Loucy (cell line): Measurements from ENCODE around the gene SLC19A1.
"Not testable (repeated sequence)": the region's sequence is repeated elsewhere in the genome, so short reads cannot be mapped to it uniquely, and the experiment has no call there.

Experiments used
- H2AFZ ChIP-seq: fragments of 200-600 bp; sonication (generic); 2 replicates; pipeline ENCODE4 v1.6.0; 2016; ENCODE audit warnings: antibody characterized with exemption, mild to moderate bottlenecking, low read length, moderate library complexity
- H3F3A ChIP-seq: fragments of 200-600 bp; 2 replicates; pipeline ENCODE4 v1.6.0; 2016; ENCODE audit warnings: antibody characterized with exemption, low read depth, mild to moderate bottlenecking
- H3K27me3 ChIP-seq: fragments of 200-600 bp; sonication (generic); 2 replicates; pipeline ENCODE4 v1.6.1; 2014; ENCODE audit warnings: low read length, mild to moderate bottlenecking; ENCODE audit not compliant: insufficient read depth, poor library complexity, severe bottlenecking
- H3K36me3 ChIP-seq: fragments of 200-600 bp; sonication (generic); 2 replicates; pipeline ENCODE4 v1.6.1; 2016; ENCODE audit warnings: low read length; ENCODE audit not compliant: insufficient read depth
- H3K4me1 ChIP-seq: fragments of 200-600 bp; sonication (generic); 2 replicates; pipeline ENCODE4 v1.5.1; 2014; ENCODE audit warnings: low read length, mild to moderate bottlenecking; ENCODE audit not compliant: insufficient read depth, poor library complexity, severe bottlenecking
- H3K4me2 ChIP-seq: fragments of 200-600 bp; sonication (generic); 2 replicates; pipeline ENCODE4 v1.6.0; 2014; ENCODE audit warnings: antibody characterized with exemption, low read length, low read depth, mild to moderate bottlenecking; ENCODE audit not compliant: poor library complexity, severe bottlenecking
- H3K4me3 ChIP-seq: fragments of 200-600 bp; sonication (generic); 2 replicates; pipeline ENCODE4 v1.5.1; 2014; ENCODE audit warnings: low read length, mild to moderate bottlenecking, mixed read lengths; ENCODE audit not compliant: poor library complexity, severe bottlenecking
- H3K79me2 ChIP-seq: fragments of 200-600 bp; sonication (generic); 2 replicates; pipeline ENCODE4 v1.6.1; 2014; ENCODE audit warnings: low read length; ENCODE audit not compliant: insufficient read depth
- H3K9ac ChIP-seq: fragments of 200-600 bp; sonication (generic); 2 replicates; pipeline ENCODE4 v1.6.0; 2014; ENCODE audit warnings: mild to moderate bottlenecking, low read depth, low read length, moderate library complexity; ENCODE audit not compliant: poor library complexity, severe bottlenecking
- H3K9me2 ChIP-seq: fragments of 200-600 bp; sonication (generic); replicated peaks from 2 replicates; pipeline ENCODE4 v1.6.1; 2016; ENCODE audit warnings: low read depth, low read length, mixed read lengths
- H3K9me3 ChIP-seq: fragments of 200-600 bp; sonication (generic); 2 replicates; pipeline ENCODE4 v1.6.1; 2014; ENCODE audit warnings: mild to moderate bottlenecking, antibody characterized with exemption, low read length, low read depth; ENCODE audit not compliant: insufficient read depth
- H4K20me1 ChIP-seq: fragments of 200-600 bp; sonication (generic); 2 replicates; pipeline ENCODE4 v1.6.0; 2014; ENCODE audit warnings: antibody characterized with exemption, low read length, mild to moderate bottlenecking; ENCODE audit not compliant: insufficient read depth, poor library complexity, severe bottlenecking
- EZH2phosphoT487 ChIP-seq: fragments of 200-600 bp; IDR thresholded peaks from 2 replicates; pipeline ENCODE4 v1.6.1; 2018; ENCODE audit warnings: antibody characterized with exemption, mild to moderate bottlenecking, moderate library complexity, borderline replicate concordance
- TF ChIP-seq, protein P1 (sequence below): fragments of 200-600 bp; sonication (generic); conservative IDR thresholded peaks from 2 replicates; pipeline ENCODE4 v1.5.1; 2014; ENCODE audit warnings: mild to moderate bottlenecking, antibody characterized with exemption, low read length

The SLC19A1 gene

GRCh38 chr21:45504516-45505415 is 37.5 kb downstream of the SLC19A1 start:
- Histone ChIP-seq H3K27me3 (no peaks in the 10 kb centered on the region), H3K9ac (no peak overlapping the region), H4K20me1 (no peaks in the 10 kb centered on the region), H2AFZ (no peak overlapping the region), H3K79me2 (no peaks in the 10 kb centered on the region), H3K4me2 (no peak overlapping the region), H3F3A (no peaks in the 10 kb centered on the region), H3K4me3 (no peak overlapping the region), H3K4me1 (no peaks in the 10 kb centered on the region), H3K9me2 (no peaks in the 10 kb centered on the region), H3K9me3 (no peaks in the 10 kb centered on the region), H3K36me3 (no peaks in the 10 kb centered on the region)
- TF ChIP-seq, protein P1, sequence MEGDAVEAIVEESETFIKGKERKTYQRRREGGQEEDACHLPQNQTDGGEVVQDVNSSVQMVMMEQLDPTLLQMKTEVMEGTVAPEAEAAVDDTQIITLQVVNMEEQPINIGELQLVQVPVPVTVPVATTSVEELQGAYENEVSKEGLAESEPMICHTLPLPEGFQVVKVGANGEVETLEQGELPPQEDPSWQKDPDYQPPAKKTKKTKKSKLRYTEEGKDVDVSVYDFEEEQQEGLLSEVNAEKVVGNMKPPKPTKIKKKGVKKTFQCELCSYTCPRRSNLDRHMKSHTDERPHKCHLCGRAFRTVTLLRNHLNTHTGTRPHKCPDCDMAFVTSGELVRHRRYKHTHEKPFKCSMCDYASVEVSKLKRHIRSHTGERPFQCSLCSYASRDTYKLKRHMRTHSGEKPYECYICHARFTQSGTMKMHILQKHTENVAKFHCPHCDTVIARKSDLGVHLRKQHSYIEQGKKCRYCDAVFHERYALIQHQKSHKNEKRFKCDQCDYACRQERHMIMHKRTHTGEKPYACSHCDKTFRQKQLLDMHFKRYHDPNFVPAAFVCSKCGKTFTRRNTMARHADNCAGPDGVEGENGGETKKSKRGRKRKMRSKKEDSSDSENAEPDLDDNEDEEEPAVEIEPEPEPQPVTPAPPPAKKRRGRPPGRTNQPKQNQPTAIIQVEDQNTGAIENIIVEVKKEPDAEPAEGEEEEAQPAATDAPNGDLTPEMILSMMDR, result no peak
- TF ChIP-seq EZH2phosphoT487, result no peak

DNA sequence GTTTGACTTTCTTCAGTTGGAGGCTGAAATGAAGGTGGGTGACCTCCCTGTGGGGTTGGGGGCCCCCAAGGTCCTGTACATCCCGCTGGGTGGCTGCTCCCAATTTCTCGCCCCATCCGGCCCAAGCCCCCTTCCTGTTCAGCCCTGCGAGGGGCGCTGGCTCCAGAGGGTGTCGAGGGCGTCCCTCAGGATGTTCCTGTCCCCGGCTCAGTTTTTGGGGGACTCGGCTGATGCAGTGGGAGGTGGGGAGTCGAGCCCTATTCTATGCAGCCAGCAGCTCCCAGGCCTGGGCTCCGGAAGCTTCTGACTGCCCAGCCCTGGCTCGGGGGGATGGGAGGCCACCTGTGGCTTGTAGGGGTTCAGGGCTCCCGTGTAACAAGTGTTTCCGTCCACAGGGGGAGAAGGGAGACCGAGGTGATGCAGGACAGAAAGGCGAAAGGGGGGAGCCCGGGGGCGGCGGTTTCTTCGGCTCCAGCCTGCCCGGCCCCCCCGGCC is 38.2 kb downstream of the SLC19A1 start:
- no peaks in the 10 kb centered on the region for H3K4me1 ChIP-seq
- TF ChIP-seq EZH2phosphoT487, result no peak
- TF ChIP-seq, protein P1, result no peak

DNA sequence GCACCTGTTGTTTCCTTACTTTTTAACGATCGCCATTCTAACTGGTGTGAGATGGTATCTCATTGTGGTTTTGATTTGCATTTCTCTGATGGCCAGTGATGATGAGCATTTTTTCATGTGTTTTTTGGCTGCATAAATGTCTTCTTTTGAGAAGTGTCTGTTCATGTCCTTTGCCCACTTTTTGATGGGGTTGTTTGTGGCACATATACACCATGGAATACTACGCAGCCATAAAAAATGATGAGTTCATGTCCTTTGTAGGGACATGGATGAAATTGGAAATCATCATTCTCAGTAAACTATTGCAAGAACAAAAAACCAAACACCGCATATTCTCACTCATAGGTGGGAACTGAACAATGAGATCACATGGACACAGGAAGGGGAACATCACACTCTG is 39.0 kb downstream of the SLC19A1 start:
- H3K9ac ChIP-seq, H3K27me3 ChIP-seq, H3K4me3 ChIP-seq, H3F3A ChIP-seq, H3K4me2 ChIP-seq, H4K20me1 ChIP-seq, H3K36me3 ChIP-seq, H3K9me3 ChIP-seq, H3K9me2 ChIP-seq, H2AFZ ChIP-seq, H3K4me1 ChIP-seq, H3K79me2 ChIP-seq: not testable (repeated sequence)

More for the DNA sequence above, 38.2 kb downstream of the SLC19A1 start:
- H4K20me1 ChIP-seq, result no peaks in the 10 kb centered on the region
- no peak overlapping the region for H3K4me2 ChIP-seq
- H3K36me3 ChIP-seq, result no peaks in the 10 kb centered on the region
- no peak overlapping the region for H2AFZ ChIP-seq
- H3K27me3 ChIP-seq, result no peaks in the 10 kb centered on the region
- H3K9me2 ChIP-seq, result no peaks in the 10 kb centered on the region
- no peaks in the 10 kb centered on the region for H3F3A ChIP-seq
- no peak overlapping the region for H3K4me3 ChIP-seq
- H3K79me2 ChIP-seq, result no peaks in the 10 kb centered on the region
- no peaks in the 10 kb centered on the region for H3K9me3 ChIP-seq
- H3K9ac ChIP-seq, result no peak overlapping the region
